AG09319 (cell line): ENCODE measurements around the gene AMHR2.

Experiments
- DNase-seq: peaks from one replicate; pipeline ENCODE4 v3.0.0-alpha.2; 2010; ENCODE audit warnings: low read depth; ENCODE audit errors: extremely low read depth
- TF ChIP-seq, protein P1 (sequence below): IDR thresholded peaks from 2 replicates; pipeline ENCODE4 v1.5.1; 2011; ENCODE audit warnings: low read depth, mild to moderate bottlenecking, inconsistent platforms, low read length, moderate library complexity

The AMHR2 gene

DNA sequence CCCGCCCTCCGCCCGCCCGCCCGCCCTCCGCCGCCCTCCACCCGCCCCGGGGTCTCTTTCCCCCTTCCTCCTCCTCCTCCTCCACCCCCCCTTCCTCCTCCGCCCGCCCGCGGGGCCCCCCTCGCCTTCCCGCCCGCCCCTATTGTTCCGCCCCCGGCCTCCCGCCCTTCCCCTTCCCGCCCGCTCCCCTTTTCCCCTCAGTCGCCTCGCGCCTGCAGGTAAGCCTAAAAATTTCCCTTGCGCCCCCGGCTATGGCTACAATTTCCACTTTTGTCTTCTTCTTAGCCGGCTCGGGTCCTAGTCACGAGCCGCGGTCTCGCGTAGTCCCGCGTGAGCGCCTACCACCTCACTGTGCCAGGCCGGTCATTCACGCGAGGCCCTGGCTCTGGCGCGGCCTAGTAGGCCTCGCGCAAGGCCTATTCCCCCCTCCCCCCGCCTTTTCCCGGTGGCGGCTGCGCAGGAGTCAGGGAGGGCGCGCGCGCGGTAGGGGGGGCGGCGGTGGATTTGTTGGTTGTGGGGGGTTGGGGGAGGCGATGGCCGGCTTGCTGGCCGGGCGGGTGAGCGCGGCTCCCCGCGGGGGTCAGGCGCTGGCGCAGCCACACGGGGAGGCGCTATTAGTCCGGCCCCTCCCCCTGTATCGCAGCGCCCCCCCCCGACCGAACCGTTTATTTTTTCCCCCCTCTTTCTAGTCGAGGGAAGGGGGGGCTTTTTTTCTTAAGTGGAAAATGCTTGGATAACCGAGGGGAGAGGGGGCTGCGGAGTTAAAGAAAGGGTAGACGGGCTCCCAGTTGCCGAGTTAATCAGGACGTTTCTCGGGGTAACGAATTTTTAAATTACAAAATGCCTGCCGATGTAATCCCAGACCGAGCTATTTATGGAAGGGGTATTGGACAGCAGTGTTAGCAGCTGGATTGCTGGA is 28.8 kb downstream of the AMHR2 start:
- TF ChIP-seq, protein P1, sequence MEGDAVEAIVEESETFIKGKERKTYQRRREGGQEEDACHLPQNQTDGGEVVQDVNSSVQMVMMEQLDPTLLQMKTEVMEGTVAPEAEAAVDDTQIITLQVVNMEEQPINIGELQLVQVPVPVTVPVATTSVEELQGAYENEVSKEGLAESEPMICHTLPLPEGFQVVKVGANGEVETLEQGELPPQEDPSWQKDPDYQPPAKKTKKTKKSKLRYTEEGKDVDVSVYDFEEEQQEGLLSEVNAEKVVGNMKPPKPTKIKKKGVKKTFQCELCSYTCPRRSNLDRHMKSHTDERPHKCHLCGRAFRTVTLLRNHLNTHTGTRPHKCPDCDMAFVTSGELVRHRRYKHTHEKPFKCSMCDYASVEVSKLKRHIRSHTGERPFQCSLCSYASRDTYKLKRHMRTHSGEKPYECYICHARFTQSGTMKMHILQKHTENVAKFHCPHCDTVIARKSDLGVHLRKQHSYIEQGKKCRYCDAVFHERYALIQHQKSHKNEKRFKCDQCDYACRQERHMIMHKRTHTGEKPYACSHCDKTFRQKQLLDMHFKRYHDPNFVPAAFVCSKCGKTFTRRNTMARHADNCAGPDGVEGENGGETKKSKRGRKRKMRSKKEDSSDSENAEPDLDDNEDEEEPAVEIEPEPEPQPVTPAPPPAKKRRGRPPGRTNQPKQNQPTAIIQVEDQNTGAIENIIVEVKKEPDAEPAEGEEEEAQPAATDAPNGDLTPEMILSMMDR: peak; percentile 20
- DNase-seq: peak; percentile 81

DNA sequence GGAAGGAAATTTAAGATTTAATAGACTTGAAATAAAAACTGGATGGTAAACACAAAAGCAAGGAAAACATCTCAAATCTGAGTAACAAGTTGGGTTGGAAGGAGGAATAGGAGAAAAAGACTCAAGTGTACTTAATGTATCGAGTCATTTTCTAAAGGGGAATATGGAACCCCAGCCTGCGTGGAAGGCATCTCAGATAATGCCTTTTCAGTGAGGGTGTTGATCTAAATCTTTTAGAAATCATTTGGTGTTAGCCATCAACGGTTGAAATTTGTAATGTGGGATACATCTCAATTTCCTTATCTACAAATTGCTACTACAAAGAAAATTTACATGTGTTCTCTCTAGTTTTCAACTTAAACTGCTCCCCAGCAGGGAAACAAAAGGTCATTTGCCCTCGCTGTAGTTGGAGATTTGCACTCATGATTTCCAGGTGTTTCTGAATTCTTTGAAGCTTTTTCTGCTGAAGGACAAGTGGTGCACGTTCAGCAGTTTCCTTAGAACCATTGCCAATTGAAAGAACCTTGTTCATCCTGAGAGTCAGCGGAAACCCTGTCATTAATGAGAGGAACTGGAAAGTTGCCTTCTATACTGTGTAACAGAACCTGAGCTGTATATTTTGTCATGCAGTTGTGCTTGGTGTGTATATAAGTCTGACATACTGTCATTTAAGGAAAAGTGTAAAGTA is 30.4 kb downstream of the AMHR2 start:
- TF ChIP-seq, protein P1: no peak
- DNase-seq: no peak

DNA sequence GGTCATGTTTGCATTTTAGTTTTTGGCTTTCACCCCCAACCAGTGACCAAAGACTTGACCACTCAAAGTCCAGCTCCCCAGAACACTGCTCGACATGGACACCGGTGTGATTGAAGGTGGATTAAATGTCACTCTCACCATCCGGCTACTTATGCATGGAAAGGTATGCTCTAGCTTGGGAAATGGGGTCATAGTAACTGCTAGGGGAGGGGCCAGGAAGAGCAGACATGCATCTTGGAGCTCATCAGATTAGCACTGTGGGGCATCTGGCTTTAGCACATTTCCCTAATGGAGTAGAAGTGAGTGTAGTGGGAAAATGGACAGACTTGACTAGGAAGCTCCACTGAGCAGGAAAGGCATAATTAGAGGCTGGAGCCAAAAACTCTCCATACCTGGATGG is 31.1 kb downstream of the AMHR2 start:
- no peak for DNase-seq
- TF ChIP-seq, protein P1: no peak

DNA sequence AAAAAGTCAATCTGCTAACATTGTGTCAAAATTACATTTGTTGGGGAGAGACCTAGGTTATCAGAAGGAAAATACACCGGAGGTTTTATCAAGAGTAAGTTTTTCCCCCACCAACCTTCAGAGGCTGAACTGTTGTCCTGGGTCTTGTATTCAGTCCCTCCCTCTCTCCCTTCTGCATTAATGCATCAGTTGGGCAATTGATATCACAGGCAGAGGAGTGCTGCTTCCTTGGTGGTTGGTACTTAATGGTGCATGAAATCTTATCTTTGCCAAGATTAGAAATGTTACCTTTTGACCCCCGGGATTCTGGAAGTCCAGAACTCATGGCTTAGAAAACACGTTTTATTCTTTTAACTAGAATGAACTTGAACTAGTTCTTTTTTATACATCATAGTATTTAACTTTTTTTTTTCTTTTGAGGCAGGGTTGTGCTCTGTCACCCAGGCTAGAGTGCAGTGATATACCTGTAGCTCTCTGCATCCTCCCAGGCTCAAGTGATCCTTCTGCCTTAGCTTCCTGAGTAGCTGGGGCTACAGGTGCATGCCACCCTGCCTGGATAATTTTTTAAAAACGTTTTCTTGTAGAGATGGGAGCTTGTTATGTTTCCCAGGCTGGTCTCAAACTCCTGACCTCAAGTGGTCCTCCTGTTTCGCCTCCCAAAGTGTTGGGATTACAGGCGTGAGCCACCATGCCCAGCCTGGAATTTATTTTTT is 33.2 kb downstream of the AMHR2 start:
- TF ChIP-seq, protein P1: no peak
- DNase-seq: no peak

DNA sequence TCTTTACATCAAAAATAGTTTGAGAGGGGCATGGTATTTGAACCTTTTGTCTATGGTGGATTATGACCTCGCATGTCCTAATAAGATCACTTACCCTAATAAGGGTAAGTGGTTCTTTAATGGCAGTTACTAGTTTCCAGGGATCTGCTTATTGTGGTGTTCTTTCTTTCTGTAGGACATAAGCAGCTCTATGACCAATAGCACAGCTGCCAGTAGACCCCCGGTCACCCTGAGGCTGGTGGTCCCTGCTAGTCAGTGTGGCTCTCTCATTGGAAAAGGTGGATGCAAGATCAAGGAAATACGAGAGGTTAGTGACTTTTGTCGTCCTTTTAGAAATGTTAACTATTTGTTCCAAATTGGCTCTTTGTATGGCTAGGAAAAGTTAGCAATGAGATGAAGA is 35.4 kb downstream of the AMHR2 start:
- no peak for DNase-seq
- TF ChIP-seq, protein P1: no peak

DNA sequence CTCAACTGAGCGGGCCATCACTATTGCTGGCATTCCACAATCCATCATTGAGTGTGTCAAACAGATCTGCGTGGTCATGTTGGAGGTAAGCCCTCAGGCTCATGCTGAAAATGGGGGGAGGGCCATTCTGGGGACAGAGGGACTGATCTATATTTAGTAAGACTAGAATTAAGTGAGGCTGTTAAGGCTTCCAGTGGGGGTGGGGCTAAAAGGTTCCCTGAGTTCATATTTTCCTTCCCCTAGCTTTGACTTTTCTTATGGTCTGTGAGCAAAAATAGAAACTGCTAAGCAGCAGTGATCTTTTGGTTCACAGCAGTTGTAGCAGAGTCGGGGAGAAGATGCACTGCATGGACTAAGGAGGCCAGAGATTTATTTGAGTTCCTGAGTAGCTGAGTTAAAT is 37.4 kb downstream of the AMHR2 start:
- TF ChIP-seq, protein P1: no peak

More for the DNA sequence above, 37.4 kb downstream of the AMHR2 start:
- DNase-seq: no peak
